Peyer's patch (tissue), 4 donors: ENCODE measurements around the gene CALCB.

Experiments
- POLR2A ChIP-seq, 2 donors: fragments of 450-650 bp; IDR thresholded peaks; one replicate each; pipeline ENCODE4 v1.5.1; 2017; ENCODE audit warnings: antibody characterized with exemption in 2 of 2, mild to moderate bottlenecking in 2 of 2, moderate library complexity in 2 of 2
- TF ChIP-seq, protein P1 (sequence below), 6 experiments: fragments of 450-650 bp in 4 of 6; fragments of 200-600 bp in 2 of 6; sonication (generic) in 1 of 6; IDR thresholded peaks; one replicate each; pipeline ENCODE4 v1.5.1; 2017 to 2019; ENCODE audit warnings: antibody characterized with exemption in 6 of 6, mild to moderate bottlenecking in 3 of 6, moderate library complexity in 1 of 6

- TF ChIP-seq, protein P1, sequence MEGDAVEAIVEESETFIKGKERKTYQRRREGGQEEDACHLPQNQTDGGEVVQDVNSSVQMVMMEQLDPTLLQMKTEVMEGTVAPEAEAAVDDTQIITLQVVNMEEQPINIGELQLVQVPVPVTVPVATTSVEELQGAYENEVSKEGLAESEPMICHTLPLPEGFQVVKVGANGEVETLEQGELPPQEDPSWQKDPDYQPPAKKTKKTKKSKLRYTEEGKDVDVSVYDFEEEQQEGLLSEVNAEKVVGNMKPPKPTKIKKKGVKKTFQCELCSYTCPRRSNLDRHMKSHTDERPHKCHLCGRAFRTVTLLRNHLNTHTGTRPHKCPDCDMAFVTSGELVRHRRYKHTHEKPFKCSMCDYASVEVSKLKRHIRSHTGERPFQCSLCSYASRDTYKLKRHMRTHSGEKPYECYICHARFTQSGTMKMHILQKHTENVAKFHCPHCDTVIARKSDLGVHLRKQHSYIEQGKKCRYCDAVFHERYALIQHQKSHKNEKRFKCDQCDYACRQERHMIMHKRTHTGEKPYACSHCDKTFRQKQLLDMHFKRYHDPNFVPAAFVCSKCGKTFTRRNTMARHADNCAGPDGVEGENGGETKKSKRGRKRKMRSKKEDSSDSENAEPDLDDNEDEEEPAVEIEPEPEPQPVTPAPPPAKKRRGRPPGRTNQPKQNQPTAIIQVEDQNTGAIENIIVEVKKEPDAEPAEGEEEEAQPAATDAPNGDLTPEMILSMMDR (IDR thresholded peaks at IDR 0.05) = no peak
- no peak for TF ChIP-seq POLR2A (IDR thresholded peaks at IDR 0.05)
These were observed 46.4 kb upstream of the CALCB start for GRCh38 chr11:15027011-15027410.
